GM21576 (cell line): ENCODE measurements around the gene MIA2.
"Not testable (repeated sequence)": the region's sequence is repeated elsewhere in the genome, so short reads cannot be mapped to it uniquely, and the experiment has no call there.

Source experiments
- ATAC-seq: cut with Tn5 transposase; IDR thresholded peaks from one replicate; pipeline ENCODE4 v1.9.1; 2021; ENCODE audit warnings: mild to moderate bottlenecking, moderate library complexity; ENCODE audit not compliant: unreplicated experiment

Gene MIA2, protein sequence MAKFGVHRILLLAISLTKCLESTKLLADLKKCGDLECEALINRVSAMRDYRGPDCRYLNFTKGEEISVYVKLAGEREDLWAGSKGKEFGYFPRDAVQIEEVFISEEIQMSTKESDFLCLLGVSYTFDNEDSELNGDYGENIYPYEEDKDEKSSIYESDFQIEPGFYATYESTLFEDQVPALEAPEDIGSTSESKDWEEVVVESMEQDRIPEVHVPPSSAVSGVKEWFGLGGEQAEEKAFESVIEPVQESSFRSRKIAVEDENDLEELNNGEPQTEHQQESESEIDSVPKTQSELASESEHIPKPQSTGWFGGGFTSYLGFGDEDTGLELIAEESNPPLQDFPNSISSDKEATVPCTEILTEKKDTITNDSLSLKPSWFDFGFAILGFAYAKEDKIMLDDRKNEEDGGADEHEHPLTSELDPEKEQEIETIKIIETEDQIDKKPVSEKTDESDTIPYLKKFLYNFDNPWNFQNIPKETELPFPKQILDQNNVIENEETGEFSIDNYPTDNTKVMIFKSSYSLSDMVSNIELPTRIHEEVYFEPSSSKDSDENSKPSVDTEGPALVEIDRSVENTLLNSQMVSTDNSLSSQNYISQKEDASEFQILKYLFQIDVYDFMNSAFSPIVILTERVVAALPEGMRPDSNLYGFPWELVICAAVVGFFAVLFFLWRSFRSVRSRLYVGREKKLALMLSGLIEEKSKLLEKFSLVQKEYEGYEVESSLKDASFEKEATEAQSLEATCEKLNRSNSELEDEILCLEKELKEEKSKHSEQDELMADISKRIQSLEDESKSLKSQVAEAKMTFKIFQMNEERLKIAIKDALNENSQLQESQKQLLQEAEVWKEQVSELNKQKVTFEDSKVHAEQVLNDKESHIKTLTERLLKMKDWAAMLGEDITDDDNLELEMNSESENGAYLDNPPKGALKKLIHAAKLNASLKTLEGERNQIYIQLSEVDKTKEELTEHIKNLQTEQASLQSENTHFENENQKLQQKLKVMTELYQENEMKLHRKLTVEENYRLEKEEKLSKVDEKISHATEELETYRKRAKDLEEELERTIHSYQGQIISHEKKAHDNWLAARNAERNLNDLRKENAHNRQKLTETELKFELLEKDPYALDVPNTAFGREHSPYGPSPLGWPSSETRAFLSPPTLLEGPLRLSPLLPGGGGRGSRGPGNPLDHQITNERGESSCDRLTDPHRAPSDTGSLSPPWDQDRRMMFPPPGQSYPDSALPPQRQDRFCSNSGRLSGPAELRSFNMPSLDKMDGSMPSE (N-terminal part only)

DNA sequence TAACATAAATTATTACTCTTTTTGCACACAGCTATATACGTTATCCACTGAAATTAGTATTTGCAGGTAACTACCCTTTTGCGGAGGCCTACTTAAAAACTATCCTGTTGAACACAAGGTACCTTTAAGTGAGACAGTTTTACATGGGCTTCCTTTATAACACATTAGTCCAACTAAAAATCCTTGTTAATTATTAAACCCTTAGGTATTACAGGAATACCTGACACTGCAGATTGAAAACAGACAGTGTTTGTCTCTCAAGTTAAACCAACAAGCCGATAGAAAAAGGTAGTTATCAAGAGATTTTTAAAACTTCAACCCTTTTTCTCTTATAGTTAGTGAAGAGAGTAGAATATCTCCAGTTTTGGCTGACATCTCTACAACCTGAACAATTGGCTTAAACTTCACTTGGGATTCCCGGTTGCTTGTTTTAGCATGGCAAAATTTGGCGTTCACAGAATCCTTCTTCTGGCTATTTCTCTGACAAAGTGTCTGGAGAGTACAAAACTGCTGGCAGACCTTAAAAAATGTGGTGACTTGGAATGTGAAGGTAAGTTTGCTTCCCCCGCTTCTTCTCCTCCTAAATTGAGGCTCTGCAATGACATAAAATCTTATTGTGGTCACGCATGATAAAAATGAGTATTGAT, at the start of gene MIA2:
Gene MIA2 (plus strand): TSS at position 236 of the 647 bp plus-strand sequence. CDS start 200 bp downstream, at position 436.
- ATAC-seq = no peak

DNA sequence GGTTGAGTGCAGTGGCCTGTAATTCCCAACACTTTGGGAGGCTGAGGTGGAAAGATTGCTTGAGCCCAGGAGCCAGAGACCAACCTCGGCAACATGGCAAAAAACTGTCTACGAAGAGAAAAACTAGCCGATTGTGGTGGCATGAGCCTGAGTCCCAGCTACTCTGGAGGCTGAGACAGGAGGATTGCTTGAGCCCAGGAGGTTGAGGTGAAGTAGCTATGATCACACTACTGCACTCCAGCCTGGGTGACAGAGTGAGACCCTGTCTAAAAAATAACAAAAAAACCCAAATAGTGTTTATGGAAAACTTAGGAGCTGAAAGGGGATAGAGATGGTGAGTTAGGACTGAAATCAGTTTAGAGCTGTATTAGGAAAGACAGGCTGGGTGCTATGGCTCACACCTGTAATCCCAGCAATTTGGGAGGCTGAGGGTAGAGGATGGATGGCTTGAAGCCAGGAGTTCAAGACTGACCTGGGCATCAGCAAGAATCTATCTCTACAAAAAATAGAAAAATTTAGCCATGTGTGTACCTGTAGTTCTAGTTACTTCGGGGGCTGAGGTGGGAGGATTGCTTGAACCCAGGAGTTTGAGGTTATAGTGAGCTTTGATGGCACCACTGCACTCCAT, 49.0 kb upstream of the MIA2 start:
- ATAC-seq = no peak

DNA sequence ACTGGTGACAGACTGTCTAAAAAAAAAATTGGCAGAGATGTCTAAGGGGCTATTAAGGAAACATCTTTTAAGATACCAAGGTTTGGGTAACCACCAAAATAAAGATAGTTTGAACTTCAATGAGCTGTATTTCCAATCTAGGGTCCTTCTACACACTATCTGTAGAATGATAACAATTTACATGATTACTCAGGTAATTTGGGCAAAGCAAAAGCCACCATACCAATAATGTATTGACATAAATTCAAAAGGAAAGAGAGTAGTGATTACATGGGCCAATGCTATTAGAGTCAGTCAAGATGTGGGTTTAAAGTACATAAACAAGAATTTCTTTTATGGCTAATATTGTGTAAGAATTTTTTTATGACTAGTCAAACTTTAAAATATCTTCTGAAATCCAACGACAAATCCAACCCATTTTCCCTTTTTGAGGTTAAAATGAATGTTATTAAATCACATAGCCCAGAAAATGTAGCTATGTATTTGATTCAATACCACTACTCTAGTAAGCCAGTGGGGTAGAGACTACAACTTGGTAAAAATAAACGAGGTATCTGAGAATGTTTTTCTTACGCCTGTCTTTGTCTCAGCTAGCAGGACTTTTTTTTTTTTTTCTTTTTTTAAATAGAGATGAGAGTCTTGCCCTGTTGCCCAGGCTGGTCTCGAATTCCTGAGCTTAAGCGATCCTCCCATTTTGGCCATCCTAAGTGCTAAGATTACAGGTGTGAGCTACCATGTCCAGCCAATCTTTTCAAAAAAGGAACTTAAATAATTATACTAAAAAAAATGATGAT, 48.3 kb upstream of the MIA2 start:
- no peak for ATAC-seq

DNA sequence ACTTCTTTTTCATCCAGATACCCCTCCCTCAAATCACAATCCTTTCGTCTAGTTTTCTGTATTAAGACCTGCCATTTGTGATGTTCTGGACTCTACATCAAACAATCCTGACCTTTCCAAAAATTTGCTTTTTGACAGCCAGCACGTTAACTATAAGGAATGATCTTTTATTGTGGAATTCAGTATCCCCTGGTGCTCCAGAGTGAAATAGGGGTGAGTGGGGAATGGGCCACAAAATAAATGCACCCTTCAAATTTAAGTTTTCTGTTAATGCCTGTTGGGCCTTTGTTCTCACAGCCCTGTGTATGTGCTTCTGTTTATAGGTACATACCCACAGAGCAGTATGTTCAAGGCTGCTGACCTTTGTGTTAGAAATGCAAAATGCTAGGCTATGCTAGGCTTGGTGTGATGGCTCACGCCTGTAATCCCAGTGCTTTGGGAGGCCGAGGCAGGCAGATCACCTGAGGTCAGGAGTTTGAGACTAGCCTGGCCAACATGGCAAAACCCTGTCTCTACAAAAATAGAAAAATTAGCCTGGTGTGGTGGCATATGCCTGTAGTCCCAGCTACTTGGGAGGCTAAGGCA, 46.7 kb upstream of the MIA2 start:
- no peak for ATAC-seq

DNA sequence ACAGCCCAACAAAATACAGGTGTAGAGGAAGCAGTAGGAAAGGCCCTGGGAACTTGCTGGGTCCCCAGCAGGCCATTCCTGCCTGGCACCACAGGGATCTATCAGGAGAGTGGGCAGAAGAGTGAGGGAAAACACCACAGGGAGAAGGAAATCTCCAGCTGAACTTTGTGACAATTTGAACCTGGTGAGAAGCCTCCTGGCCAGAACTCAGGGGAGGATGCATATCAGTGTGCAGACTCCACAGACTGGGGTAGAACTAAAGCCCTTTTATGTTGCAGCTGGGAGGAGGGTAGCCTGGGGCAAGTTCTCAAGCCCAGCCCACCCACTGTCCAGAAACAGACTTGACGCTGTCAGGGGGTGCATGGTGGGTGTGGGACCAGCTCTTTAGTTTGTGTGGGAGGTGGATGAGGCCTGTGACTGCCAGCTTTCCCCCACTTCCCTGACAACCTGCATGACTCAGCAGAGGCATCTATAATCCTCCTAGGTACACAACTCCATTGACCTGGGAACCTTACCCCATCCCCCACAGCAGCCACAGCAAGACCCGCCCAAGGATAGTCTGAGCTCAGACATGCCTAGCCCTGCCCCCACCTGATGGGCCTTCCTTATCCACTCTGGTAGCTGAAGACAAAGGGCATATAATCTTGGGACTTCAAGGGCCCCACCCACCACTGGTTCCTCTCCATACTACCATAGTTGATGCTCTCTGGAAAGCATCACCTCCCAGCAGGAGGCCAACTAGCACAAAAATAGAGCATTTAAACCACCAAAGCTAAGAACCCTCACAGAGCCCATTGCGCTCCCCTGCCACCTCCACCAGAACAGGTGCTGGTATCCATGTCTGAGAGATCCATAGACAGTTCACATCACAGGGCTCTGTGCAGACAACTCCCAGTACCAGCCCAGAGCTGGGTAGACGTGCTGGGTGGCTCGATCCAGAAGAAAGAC, 29.8 kb upstream of the MIA2 start:
- no peak for ATAC-seq

DNA sequence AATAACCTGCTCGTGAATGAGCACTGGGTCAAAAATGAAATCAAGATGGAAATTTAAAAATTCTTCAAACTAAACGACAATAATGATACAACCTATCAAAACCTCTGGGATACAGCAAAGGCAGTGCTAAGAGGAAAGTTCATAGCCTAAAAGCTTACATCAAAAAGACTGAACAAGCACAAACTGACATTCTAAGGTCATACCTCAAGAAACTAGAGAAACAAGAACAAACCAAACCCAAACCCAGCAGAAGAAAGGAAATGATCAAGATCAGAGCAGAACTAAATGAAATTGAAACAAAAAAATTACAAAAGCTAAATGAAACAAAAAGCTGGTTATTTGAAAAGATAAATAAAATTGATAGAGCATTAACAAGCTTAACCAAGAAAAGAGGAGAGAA, 26.3 kb upstream of the MIA2 start:
- ATAC-seq = not testable (repeated sequence)

DNA sequence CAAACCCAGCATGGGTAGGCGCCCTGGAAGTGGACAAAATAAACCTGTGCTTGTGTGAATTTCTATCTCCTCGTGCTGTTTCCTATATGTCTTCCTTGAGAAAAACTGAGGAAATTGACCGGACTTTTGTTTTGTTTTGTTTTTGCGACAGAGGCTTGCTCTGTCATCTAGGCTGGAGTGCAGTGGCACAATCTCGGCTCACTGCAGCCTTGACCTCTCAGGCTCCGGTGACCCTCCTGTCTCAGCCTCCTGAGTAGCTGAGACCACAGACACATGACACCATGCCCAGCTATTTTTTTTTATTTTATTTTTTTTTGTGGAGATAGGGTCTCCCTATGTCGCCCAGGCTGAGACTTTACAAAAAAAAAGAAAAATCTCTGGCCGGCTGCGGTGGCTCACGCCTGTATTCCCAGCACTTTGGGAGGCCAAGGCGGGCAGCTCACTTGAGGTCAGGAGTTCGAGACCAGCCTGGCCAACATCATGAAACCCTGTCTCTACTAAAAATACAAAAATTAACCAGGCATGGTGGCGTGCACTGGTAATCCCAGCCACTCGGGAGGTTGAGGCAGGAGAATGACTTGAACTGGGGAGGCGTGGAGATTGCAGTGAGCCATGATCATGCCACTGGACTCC, 22.5 kb upstream of the MIA2 start:
- no peak for ATAC-seq

DNA sequence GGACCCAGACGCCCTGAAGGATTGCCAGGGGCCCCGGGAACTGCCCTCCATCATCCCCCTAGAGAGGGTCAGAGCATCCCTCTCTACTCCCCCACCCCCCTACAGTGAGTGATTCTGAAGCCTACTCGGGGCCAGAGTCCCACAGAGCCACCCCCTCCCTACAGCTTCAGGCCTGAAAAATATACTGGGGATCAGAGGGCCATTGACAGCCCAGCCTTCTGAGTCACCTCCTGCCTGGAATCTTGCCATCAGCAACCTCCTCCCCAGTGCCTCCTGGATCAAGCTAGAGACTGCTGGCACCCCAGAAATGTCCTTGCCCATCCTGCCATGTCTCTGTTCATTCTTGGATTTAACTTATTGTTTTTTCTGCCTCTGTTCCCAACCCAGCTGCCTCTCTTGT, 21.7 kb upstream of the MIA2 start:
- no peak for ATAC-seq

DNA sequence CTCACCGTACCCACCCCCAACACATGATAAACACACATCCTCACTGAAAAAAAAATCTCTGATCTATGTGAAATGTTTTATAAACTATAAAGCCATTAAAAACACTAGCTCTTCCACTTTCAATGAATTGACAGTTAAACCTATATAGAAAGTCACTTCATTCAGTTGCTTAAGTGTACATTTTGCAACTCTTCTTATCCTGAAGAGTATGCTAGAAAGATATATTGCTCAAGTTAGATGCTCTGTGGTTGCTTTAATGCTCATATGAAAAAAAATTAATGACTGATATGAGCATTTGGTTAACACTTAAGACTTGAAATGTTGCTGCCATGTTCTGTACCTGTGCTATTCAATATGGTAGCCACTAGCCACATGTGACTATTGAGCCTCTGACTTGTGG, 21.0 kb upstream of the MIA2 start:
- no peak for ATAC-seq

DNA sequence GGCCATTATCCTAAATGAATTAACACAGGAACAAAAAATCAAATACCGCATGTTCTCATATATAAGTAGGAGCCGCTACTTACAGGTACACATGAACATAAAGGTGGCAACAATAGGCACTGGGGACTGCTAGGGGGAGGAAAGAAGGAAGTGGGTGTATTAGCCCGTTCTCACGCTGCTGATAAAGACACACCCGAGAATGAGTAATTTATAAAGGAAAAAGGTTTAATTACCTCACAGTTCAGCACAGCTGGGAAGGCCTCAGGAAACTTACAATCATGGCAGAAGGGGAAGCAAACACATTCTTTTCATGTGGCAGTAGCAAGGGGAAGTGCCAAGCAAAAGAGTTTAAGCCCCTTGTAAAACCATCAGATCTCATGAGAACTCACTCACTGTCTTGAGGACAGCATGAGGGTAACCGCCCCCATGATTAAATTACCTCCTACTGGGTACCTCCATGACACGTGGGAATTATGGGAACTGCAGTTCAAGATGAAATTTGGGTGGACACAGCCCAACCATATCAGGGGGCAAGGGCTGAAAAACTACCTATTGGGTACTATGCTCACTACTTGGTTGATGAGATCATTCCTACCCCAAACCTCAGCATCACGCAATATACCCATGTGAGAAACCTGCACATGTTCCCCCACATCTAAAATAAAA, 16.4 kb upstream of the MIA2 start:
- no peak for ATAC-seq

DNA sequence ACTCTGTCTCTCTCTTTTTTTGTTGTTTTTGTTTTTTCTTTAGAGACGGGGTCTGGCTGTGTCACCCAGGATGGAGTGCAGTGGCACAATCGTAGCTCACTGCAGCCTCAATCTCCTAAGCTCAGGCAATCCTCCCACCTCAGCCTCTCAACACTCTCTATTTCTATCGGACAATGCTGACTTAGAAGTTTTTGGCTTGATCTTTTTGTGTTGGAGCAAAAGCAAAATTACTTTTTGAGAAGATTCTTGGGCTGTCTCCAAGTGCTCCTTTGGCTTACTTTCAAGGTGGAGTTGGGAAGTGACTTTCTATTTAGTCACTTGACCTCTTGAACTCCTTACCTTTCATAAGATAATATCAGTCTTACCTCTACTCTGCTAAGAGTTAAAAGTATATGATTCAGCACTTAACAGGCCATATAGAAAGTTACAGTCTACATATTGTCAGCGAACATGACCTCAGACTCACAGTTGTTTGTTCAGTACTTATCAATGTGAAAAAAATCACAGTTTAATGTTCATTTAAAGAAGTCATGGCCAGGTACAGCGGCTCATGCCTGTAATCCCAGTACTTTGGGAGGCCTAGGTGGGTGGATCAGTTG, 15.4 kb upstream of the MIA2 start:
- ATAC-seq = no peak

DNA sequence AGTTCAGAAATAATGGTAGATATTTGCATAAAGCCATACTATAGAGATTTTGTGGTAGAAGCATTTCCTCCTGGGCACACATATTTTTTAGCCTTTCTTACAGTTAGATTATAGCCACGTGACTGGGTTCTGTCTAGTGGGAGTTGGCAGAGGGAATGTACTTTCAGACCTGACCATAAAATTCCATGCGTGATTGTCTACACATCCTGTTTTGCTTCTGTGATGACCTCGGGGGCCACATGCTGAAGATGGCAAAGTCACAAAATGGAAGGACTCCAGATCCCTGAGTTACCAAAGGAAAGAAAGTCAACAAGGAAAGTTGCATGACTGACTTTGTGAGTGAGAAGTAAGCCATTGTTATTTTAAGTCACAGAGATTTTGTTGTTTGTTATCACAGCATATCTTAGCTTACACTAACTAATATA, 14.6 kb upstream of the MIA2 start:
- ATAC-seq = no peak

DNA sequence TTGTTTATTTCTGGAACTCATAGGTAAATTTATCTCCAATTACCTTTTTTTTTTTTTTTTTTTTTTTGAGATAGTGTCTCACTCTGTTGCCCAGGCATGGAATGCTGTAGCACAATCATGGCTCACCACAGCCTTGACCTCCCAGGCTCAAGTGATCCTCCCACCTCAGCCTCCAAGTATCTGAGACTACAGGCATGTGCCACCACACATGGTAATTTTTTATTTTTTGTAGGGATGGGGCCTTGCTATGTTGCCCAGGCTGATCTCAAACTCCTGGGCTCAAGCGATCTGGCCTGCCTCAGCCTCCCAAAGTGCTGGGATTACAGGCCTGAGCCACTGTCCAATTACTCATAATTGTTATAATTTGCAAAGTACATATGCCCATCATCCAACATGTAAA, 13.2 kb upstream of the MIA2 start:
- not testable (repeated sequence) for ATAC-seq

DNA sequence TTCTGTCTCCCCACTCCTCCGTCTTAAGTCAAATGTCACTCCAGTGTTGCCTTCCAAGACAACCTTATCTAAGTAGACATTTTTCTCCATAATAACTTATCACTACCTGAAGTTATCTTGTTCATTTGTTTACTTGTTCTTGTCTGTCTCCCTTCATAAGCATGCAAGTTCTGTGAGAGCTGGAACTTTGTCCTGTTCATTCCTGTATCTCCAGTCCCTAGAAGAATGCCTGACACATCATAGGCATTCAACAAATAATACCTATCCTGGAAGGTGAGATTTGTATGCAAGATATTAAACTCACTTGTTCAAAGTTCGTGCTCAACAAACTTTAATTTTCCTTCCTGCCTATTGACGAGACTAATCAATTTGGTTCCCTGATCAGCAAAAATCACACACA, 5.7 kb upstream of the MIA2 start:
- no peak for ATAC-seq

DNA sequence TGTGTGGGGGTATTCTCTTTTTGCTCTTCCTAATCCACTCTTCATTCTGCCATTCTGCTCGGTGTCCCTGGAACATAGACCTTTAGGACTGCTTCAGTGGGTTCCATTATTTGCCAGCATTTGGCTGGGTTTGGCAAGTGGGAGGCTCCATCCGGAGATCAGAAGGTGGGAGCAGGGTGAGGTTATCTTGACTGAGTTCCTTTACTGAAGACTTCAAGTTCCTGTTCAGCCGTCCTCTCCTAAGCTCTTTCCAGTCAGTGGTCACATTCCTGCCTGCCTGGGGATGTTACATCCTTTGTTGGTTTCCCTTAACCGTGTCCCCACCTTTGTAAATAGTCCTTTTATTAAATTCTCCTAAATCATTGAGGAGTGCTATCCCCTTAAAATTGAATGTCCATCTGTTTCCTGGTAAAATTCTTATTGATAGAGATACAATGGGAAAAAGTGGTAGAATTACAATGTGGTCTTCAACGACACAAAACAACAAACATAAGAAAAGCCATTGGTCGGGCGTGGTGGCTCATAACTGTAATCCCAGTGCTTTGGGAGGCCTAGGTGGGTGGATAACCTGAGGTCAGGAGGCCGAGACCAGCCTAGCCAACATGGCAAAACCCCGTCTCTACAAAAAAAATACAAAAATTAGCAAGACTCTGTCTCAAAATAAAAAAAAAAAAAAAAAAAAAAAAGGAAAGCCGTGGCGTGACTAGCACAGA, 5.0 kb upstream of the MIA2 start:
- no peak for ATAC-seq

DNA sequence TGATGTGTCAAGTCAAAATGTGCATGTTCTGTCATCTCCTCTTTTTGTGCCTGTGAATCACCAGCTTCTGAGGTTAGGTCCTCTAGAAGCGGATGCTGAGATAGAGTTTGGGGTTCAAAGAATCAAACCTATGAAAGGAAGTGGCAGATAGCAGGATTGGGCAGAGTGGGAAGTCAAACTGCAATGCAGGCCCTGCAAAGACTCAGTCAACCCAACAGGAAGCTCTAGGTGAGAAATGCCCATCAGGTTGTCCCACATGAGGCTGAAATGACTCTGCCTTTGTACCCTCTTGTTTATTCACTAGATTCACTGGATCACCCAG, 4.5 kb upstream of the MIA2 start:
- no peak for ATAC-seq
